GM21737 (cell line): Measurements from ENCODE around the gene RPL13A.

Source experiments
- ATAC-seq: cut with Tn5 transposase; IDR thresholded peaks from one replicate; pipeline ENCODE4 v1.9.1; 2021; ENCODE audit warnings: mild to moderate bottlenecking, moderate library complexity; ENCODE audit not compliant: unreplicated experiment

RPL13A gene

GRCh38 chr19:49502866-49503581 lies 15.6 kb downstream of the RPL13A start:
- no peak for ATAC-seq

GRCh38 chr19:49503582-49503962 lies 16.2 kb downstream of the RPL13A start:
- no peak for ATAC-seq

GRCh38 chr19:49506575-49507105 lies 19.2 kb downstream of the RPL13A start:
- no peak for ATAC-seq

- no peak for ATAC-seq
These were observed 20.5 kb downstream of the RPL13A start for GRCh38 chr19:49507803-49508494.

GRCh38 chr19:49512970-49513745 lies 25.8 kb downstream of the RPL13A start:
- no peak for ATAC-seq

- no peak for ATAC-seq
These were observed 26.3 kb downstream of the RPL13A start for GRCh38 chr19:49513746-49514118.

GRCh38 chr19:49514151-49514550 lies 26.7 kb downstream of the RPL13A start:
- no peak for ATAC-seq

- no peak for ATAC-seq
These were observed 28.4 kb downstream of the RPL13A start for GRCh38 chr19:49515767-49516166.

- ATAC-seq = no peak
These were observed 30.6 kb downstream of the RPL13A start for GRCh38 chr19:49518033-49518432.

GRCh38 chr19:49520705-49521319 lies 33.4 kb downstream of the RPL13A start:
- ATAC-seq = no peak

GRCh38 chr19:49524812-49525455 lies 37.5 kb downstream of the RPL13A start:
- no peak for ATAC-seq

- ATAC-seq = no peak
These were observed 40.9 kb downstream of the RPL13A start for GRCh38 chr19:49528211-49528771.

GRCh38 chr19:49530708-49531107 lies 43.3 kb downstream of the RPL13A start:
- ATAC-seq = no peak

GRCh38 chr19:49533551-49534488 lies 46.4 kb downstream of the RPL13A start:
- peak; percentile 73 for ATAC-seq

GRCh38 chr19:49534632-49535385 lies 47.4 kb downstream of the RPL13A start:
- ATAC-seq = no peak

- no peak for ATAC-seq
These were observed 49.6 kb downstream of the RPL13A start for GRCh38 chr19:49536921-49537462.

- ATAC-seq = no peak
These were observed 51.2 kb downstream of the RPL13A start for GRCh38 chr19:49538643-49539042.
